ES-I3 (cell line): Measurements from ENCODE around the gene TMEM258.

ENCODE experiments used
- H3K36me3 ChIP-seq: 2 replicates; pipeline ENCODE4 v1.6.1; 2013; ENCODE audit warnings: mild to moderate bottlenecking, low read length, control low read depth, moderate library complexity; ENCODE audit not compliant: insufficient read depth
- H3K4me1 ChIP-seq: 2 replicates; pipeline ENCODE4 v1.6.1; 2013; ENCODE audit warnings: mild to moderate bottlenecking, control low read depth, low read length; ENCODE audit not compliant: insufficient read depth
- H3K9ac ChIP-seq: 2 replicates; pipeline ENCODE4 v1.6.1; 2013; ENCODE audit warnings: low read depth, mild to moderate bottlenecking, low read length, moderate library complexity
- H3K9me3 ChIP-seq: 2 replicates; pipeline ENCODE4 v1.6.1; 2013; ENCODE audit warnings: mild to moderate bottlenecking, low read length, moderate library complexity; ENCODE audit not compliant: control insufficient read depth, insufficient read depth

Gene TMEM258

DNA sequence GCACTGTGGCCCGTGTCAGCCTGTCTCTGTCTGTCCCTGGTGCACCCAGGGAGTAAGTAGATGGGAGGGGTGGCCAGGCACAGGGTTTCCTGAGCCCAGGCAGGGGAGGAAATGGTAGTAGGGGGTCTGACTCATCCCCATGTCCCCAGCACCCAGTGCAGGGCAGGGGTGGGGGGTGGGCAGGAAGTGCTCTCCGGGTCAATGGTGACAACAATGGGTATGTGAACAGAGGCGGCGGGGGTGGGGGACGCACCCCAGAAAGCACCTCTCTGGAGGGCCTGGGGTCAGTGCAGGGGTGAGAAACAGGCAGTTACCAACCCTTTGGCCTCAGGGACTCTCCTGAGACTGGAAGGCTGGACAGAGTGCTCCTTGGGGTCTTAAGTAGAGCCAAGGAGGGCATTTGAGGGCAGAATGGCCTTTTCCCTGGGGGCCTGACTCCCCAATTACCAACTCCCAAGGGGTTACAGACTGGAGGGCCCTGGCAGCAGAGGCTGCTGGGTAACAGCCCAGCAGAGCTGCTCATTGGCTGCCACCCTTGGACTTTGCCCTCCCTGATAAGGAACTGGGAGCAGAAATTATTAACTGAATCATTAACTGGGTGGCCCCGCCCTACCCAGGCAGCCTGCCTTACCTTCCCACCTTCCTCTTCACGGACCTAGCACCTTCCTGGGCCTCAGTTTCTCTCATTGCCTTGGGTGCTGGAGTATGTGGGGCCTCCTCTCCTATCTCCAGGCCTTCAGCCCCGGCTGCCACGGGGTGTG lies 35.8 kb downstream of the TMEM258 start:
- Histone ChIP-seq H3K9me3 (no peaks in the 10 kb centered on the region), H3K9ac (no peak overlapping the region), H3K4me1 (peaks cover 39% of the 10 kb centered on the region), H3K36me3 (no peaks in the 10 kb centered on the region)

DNA sequence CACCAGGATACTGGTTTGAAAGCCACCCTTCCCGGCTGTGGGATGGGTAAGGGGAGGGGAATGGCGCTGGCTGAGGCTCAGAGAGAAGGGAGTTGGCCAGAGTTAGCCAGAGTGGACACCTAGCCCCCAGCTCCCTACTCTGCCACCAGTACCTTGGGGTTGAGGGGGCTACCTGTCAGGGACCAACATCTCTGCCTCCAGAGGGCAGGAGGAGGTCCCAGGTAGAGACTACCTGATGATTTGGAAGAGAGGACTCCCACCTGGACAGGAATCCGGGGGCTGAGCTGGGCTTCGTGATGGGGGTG lies 36.3 kb downstream of the TMEM258 start:
- H3K4me1 ChIP-seq, result peaks cover 33% of the 10 kb centered on the region
- no peaks in the 10 kb centered on the region for H3K36me3 ChIP-seq
- no peaks in the 10 kb centered on the region for H3K9me3 ChIP-seq
- H3K9ac ChIP-seq, result no peak overlapping the region

DNA sequence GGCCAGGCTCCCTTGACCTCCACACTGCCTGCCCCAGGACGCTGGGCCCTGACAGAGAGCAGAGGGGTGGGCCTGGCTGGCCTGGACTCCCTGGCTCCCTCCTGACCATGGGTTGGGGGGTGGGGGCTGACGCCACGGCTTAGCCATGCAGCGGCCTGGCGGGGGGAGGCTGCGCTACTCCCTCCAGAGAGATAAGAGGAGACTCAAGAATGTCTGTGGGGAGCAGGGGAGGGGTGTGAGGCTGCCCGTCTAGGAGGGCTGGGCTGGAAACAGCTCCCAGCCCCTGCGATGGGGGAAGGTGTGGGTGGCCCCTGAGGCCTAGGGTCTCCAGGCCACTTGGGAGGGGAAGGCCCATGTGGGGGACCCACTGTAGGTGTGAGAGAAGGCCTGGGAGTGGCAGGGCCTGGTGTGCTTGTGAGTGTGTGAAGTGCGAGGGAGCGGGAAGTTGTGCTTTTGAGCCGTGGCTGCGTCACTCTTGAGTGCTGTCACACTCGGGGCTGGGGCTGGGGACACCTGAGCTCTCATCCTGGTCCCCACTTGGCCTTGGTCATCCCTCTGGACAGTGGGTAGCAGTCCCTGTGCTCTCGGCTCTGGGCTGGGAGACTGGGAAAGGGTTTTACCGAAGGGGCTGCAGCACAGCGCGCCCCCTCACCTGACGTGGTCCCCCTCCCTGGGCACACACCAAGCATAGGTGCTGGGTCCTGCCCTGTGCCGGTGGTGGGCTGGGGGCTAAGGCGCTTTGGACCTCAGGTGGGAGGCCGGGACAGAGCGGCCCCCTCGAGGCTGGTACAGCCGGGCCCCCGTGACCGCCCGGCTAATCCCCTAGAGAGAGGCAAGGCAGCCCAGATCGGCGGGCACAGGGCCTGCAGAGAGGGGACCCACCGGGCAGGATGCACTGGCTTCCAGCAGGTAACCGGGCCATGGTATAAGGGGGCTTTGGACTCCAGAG lies 37.6 kb downstream of the TMEM258 start:
- H3K9me3 ChIP-seq, result no peaks in the 10 kb centered on the region
- H3K36me3 ChIP-seq, result no peaks in the 10 kb centered on the region
- peak overlapping the region; percentile 11; the same call in 1 of the 2 replicates for H3K9ac ChIP-seq
- H3K4me1 ChIP-seq, result peaks cover 40% of the 10 kb centered on the region

DNA sequence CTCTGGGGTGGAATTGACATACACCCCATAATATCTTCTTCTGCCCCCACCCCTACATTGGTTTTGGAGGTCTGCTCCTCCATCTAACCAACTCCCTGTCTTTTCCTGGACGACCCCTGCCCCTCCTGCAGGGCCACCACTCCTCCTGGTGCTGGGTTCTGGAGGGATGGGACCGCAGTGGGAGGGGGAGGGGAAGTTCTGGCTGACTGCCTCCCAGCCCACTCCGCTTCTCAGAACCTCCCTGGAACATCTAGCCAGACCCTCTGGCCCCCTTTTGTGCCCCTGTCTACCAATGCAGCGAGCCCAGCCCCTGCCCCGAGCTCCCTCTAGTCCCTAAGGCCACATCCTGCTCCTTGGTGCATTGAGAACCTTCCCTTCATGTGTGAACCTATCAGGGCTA lies 38.7 kb downstream of the TMEM258 start:
- Histone ChIP-seq H3K36me3 (no peaks in the 10 kb centered on the region), H3K9ac (no peak overlapping the region), H3K9me3 (no peaks in the 10 kb centered on the region), H3K4me1 (peaks cover 51% of the 10 kb centered on the region)

DNA sequence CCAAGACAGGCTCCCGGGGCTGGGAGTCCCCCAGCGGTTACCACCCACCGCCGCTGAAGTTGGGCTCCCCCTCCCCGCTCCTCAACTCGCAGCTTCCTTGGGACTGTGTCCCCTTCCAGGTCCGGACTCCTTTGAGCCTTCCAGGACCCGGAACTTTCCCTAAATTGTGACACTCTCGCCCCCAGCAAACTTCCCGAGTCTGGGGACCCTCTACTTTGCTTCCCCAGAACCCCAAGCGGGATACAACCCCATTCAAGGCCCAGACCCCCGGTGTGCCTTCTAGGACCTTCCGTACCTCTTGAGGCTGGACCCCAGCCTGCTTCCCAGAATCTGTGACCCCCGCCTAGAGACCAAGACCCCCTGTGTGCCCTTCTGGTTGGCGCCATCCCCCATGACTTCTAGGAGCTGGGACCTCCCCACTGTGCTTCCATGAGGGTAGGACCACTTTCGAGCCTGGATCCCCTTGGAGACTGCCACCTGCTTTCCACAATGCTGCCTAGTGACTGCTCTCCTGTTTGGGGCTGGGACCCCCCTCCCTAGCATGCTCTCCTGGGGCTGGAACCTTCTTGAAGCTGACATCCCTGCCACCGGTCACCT lies 39.4 kb downstream of the TMEM258 start:
- H3K9me3 ChIP-seq, result no peaks in the 10 kb centered on the region
- no peaks in the 10 kb centered on the region for H3K36me3 ChIP-seq
- H3K9ac ChIP-seq, result peak overlapping the region; percentile 68
- H3K4me1 ChIP-seq, result peaks cover 51% of the 10 kb centered on the region

DNA sequence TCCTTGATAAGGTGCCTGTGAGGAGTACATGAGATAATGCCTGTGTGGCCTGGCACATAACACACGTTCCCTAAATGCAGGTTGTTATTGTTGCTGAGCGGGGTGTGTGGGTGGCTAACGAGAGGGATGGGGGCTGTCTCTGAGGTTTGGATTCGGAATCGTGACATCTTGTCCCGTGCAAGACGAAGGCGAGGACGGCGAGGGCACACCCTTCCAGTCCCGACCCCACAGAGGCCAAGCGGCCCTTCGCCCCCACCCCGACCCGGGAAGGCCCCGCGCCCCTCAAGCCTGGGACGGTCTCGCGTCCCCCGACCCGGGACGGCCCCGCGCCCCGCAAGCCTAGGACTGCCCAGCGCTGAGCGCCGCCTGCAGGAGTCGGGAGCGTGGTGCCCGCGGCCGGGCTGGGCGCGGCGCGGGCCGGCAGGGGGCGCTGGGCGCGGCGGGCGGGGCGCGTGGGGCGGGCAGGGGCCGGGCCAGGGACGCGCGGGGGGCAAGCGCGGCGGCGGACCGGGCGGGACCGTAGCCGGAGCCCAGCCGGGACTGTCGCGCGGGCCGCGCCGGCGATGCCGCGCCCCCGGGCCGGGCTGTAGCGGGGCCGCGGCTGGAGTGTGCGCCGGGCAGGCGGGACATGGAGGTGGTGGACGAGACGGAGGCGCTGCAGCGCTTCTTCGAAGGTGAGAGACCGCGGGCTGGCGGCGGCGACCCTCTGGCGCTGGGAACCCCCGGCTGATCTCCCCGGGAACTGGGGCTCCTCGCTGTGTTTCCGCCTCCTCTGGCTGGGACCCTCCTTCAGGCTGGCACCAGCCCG lies 40.1 kb downstream of the TMEM258 start, which contains the start of gene MYRF:
Gene MYRF, plus strand, starts transcription at position 520 of the 808 bp plus-strand sequence. Its CDS starts 109 bp downstream, at position 629.
- Histone ChIP-seq H3K4me1 (peaks cover 55% of the 10 kb centered on the region), H3K36me3 (no peaks in the 10 kb centered on the region), H3K9me3 (no peaks in the 10 kb centered on the region), H3K9ac (peak within 1 kb of the TSS; percentile 68)

DNA sequence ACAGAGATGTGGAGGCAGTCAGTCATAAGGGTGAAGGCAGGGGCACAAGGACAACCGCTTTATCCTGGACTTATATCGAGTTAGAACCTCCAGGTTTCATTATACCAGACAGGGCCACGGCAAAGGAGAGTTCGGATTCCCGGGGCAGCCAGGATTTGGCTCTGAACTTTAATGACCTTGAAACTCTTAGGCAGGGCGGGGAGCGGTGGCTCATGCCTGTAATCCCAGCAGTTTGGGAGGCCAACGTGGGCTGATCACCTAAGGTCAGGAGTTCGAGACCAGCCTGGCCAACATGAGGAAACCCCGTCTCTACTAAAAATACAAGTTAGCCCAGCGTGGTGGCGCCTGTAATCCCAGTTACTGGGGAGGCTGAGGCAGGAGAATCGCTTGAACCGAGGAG lies 41.0 kb downstream of the TMEM258 start:
- no peaks in the 10 kb centered on the region for H3K36me3 ChIP-seq
- no peaks in the 10 kb centered on the region for H3K9me3 ChIP-seq
- no peak overlapping the region for H3K9ac ChIP-seq
- peaks cover 48% of the 10 kb centered on the region for H3K4me1 ChIP-seq

DNA sequence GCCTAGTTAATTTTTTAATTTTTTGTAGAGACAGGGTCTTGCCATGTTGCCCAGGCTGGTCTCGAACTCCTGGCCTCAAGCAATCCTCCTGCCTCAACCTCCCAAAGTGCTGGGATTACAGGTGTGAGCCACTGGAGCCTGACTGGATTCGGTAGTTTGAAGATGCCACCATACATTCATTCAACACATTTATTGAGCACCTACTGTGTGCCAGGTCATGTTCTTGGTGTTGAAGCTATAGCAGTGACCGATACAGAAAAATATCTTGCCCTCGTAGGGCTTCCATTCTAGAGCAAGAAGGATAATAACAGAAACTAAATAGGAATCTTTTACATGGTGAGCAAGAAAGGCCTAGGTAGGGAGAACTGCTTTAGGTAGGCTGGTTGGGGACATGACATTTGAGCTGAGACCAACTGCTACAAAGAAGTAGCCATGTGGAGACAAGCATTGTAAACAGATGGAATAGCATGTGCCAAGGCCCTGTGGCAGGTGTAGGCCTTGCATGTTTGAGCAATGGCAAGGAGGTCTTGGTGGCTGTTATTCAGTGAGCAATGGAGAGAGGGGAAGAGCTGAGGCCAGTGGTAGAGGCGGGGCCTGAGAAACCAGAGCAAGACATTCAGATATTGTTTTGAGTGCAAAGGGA lies 41.6 kb downstream of the TMEM258 start:
- H3K4me1 ChIP-seq, result peaks cover 42% of the 10 kb centered on the region
- no peaks in the 10 kb centered on the region for H3K9me3 ChIP-seq
- H3K9ac ChIP-seq, result no peak overlapping the region
- no peaks in the 10 kb centered on the region for H3K36me3 ChIP-seq

DNA sequence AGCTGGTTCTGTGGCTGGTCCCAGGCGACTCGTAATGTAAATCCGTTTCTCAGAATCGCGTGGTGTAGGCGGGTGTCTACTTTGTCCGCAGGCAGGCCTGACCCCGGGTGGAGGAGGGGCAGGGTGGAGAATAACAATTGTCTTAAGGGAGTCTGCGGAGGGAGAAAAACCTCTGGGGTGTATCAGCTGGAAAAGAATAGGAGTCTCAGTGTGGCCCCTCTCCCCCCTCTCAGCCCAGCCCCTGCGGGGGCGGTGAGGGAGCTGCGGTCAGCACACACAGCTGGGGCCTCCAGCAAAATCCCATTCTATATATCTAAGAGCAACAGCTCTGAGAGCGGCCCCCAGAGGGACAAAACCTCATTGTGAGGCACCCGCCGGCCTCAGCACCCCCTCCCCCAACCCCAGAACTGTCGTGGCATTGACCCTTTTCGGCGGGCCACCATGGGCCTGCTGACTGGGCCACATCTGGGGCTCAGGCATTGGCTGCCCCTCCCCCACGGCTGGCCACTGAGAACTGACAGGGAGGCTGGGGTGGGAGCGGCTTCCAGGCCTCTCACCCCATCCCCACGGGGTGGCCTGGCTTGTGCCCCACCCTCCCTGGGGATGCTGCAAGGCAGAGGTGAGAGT lies 42.7 kb downstream of the TMEM258 start:
- Histone ChIP-seq H3K36me3 (no peaks in the 10 kb centered on the region), H3K4me1 (peaks cover 36% of the 10 kb centered on the region), H3K9ac (no peak overlapping the region), H3K9me3 (no peaks in the 10 kb centered on the region)

DNA sequence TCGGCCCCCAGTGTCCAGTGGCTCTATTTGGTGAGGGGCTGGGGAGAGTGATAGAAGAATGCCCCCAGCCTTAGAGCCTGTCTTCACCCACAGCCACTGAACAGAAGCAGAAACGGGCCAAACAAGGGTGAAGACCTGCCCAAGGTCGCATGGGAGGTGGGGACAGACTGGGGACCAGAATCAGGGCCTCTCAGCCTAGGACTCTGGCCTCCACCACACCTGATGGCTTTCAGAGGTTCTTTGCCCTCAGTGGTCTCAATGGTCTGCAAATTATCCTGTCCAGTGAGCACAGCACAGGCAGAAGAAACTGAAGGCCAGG lies 44.5 kb downstream of the TMEM258 start:
- Histone ChIP-seq H3K36me3 (no peaks in the 10 kb centered on the region), H3K9ac (no peak overlapping the region), H3K4me1 (peaks cover 29% of the 10 kb centered on the region), H3K9me3 (no peaks in the 10 kb centered on the region)

DNA sequence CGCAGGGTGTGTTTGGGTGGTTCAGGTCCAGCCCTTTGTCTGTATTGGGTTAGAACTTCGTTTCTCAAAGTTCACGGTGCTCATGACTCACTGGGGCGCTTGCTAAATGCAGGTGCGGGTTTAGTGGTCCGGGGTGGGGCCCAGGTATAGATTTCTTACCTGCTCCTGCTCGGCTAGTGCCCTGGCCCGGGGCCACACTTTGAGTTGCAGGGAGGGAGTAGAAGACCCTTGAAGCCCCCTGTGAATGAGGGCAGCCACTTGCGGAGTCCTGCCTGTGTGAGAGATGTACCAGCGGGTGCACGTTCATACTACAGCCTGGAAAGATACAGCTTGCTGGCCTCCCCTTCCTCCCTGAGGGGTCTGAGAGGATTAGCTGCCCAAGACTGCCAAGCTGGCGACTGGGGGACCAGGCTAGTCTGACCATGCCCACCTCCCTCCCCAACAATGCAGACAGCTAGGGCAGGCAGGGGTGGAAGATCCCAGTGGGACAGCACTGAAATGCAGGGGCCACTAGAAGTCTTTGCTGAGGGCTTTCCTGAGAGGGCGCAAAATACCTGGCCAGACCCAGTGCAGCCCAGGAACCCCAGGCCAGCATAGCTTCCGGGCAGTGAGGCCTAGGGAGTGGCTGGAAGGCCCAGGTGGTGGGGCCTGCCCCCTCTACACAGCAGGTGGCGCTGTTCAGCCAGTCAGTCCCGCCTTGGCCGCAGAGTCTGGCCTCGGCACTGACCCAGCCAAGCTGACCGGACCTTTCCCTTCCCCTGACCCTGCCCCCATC lies 45.0 kb downstream of the TMEM258 start:
- H3K4me1 ChIP-seq, result peaks cover 29% of the 10 kb centered on the region
- no peak overlapping the region for H3K9ac ChIP-seq
- no peaks in the 10 kb centered on the region for H3K36me3 ChIP-seq
- H3K9me3 ChIP-seq, result no peaks in the 10 kb centered on the region

DNA sequence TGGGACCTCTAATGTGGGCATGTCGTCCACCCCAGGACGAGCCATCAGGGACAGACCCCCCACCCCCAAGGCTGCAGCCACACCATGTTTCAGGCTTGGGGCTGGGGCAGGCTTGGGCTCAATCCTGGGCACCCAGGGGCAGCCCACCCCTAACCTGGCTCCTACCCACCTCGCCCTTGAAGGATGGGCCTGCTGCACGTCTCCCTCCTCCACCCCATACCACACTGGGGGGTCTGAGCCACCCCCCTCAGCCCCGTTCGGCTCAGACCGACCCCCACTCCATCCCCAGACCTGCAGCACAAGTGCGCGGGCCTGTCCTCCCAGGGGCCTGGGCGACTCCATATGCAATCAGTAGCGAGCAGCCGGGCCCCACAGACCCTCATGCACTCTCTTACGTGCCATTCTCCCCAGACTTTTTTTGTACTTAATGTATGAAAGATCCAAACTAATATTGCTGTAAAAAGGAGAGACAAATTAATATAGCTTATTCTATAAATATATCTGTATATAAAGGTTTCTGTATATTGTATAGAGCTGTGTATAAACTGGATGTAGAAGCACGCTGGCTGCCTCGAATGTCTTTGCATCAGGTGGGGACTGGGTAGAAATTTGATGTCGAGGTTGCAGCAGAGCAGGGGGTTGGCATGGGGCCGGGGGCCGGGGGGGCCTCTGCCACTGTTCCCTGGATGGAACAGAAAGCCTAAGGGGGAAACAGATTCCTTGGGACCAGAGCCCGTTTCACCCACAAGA lies 45.8 kb downstream of the TMEM258 start:
- Histone ChIP-seq H3K4me1 (peaks cover 29% of the 10 kb centered on the region), H3K36me3 (no peaks in the 10 kb centered on the region), H3K9ac (no peak overlapping the region), H3K9me3 (no peaks in the 10 kb centered on the region)
